ENCODE measurements around the gene SLC22A23.

SLC22A23 gene

GRCh38 chr6:3304500-3305215 is 152.2 kb downstream of the SLC22A23 start:
- CTCF ChIA-PET = interaction anchor here (0.6 kb wide), 1 partner anchor 544 kb away, joined by 5 read pairs; no protein-coding TSS in a partner anchor
- no peak for DNase-seq (ENCODE audit: extremely low spot score)
- POLR2A ChIA-PET = no interaction called here
- TF ChIP-seq SUZ12 (IDR thresholded peaks at IDR 0.05) (no peak), L3MBTL2 (conservative IDR thresholded peaks at IDR 0.05) (no peak), LEF1 (IDR thresholded peaks at IDR 0.05; ENCODE audit: borderline replicate concordance) (no peak), FOXA1 (IDR thresholded peaks at IDR 0.05) (no peak), HDGF (IDR thresholded peaks at IDR 0.05; ENCODE audit: borderline replicate concordance) (no peak), ARNT (IDR thresholded peaks at IDR 0.05) (no peak), FOXM1 (IDR thresholded peaks at IDR 0.05; ENCODE audit: borderline replicate concordance) (no peak), ZNF384 (IDR thresholded peaks at IDR 0.05) (no peak), BHLHE40 (IDR thresholded peaks at IDR 0.05; ENCODE audit: borderline replicate concordance) (no peak), FOXK2 (IDR thresholded peaks at IDR 0.05) (no peak), TARDBP (IDR thresholded peaks at IDR 0.05) (no peak), NFRKB (IDR thresholded peaks at IDR 0.05) (no peak), ELF4 (IDR thresholded peaks at IDR 0.05) (no peak), CTBP1 (IDR thresholded peaks at IDR 0.05; ENCODE audit: borderline replicate concordance) (no peak)
- TF ChIP-seq, protein P1, sequence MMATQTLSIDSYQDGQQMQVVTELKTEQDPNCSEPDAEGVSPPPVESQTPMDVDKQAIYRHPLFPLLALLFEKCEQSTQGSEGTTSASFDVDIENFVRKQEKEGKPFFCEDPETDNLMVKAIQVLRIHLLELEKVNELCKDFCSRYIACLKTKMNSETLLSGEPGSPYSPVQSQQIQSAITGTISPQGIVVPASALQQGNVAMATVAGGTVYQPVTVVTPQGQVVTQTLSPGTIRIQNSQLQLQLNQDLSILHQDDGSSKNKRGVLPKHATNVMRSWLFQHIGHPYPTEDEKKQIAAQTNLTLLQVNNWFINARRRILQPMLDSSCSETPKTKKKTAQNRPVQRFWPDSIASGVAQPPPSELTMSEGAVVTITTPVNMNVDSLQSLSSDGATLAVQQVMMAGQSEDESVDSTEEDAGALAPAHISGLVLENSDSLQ (IDR thresholded peaks at IDR 0.05) = no peak

GRCh38 chr6:3303795-3304411 is 152.9 kb downstream of the SLC22A23 start:
- TF ChIP-seq CTBP1 (IDR thresholded peaks at IDR 0.05; ENCODE audit: borderline replicate concordance) (no peak), HDGF (IDR thresholded peaks at IDR 0.05; ENCODE audit: borderline replicate concordance) (no peak), ARNT (IDR thresholded peaks at IDR 0.05) (no peak), L3MBTL2 (conservative IDR thresholded peaks at IDR 0.05) (no peak), FOXM1 (IDR thresholded peaks at IDR 0.05; ENCODE audit: borderline replicate concordance) (no peak)
- POLR2A ChIA-PET = no interaction called here
- CTCF ChIA-PET = no interaction called here
- DNase-seq (ENCODE audit: extremely low spot score) = no peak

DNA sequence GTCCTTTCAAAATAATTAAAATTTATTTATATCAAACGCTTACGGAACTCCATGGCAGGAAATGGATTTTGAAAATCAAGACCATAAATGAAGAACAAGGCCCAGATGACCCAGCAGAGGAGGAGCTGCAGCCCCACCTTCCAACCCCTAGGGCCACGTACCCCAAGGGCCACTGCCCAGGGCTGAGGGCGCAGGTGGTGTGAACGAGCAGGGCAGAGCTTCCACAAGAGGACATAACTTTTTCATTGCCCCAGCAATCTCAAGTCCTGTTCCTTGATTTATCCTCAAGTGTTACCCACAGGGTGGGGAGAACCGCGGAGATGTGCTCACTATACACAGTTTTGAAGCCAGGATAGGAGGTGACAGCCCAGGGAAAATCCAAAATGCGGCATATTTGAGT is 155.3 kb downstream of the SLC22A23 start:
- CTCF ChIA-PET = no interaction called here
- DNase-seq (ENCODE audit: extremely low spot score) = no peak
- POLR2A ChIA-PET = no interaction called here
- no peak for TF ChIP-seq ELF4 (IDR thresholded peaks at IDR 0.05)
- no peak for TF ChIP-seq HDGF (IDR thresholded peaks at IDR 0.05; ENCODE audit: borderline replicate concordance)
- no peak for TF ChIP-seq LEF1 (IDR thresholded peaks at IDR 0.05; ENCODE audit: borderline replicate concordance)
- TF ChIP-seq SUZ12 (IDR thresholded peaks at IDR 0.05) = no peak
- no peak for TF ChIP-seq FOXM1 (IDR thresholded peaks at IDR 0.05; ENCODE audit: borderline replicate concordance)
- no peak for TF ChIP-seq L3MBTL2 (conservative IDR thresholded peaks at IDR 0.05)
- no peak for TF ChIP-seq CTBP1 (IDR thresholded peaks at IDR 0.05; ENCODE audit: borderline replicate concordance)

GRCh38 chr6:3299221-3299620 is 157.6 kb downstream of the SLC22A23 start:
- ChIA-PET POLR2A (no interaction called here), CTCF (no interaction called here)
- no peak for DNase-seq (ENCODE audit: extremely low spot score)
- TF ChIP-seq BHLHE40 (IDR thresholded peaks at IDR 0.05; ENCODE audit: borderline replicate concordance) = no peak
- no peak for TF ChIP-seq CTBP1 (IDR thresholded peaks at IDR 0.05; ENCODE audit: borderline replicate concordance)
- TF ChIP-seq HDGF (IDR thresholded peaks at IDR 0.05; ENCODE audit: borderline replicate concordance) = no peak
- no peak for TF ChIP-seq FOXK2 (IDR thresholded peaks at IDR 0.05)
- no peak for TF ChIP-seq FOXA1 (IDR thresholded peaks at IDR 0.05)
- TF ChIP-seq FOXM1 (IDR thresholded peaks at IDR 0.05; ENCODE audit: borderline replicate concordance) = no peak
- no peak for TF ChIP-seq ARNT (IDR thresholded peaks at IDR 0.05)
- TF ChIP-seq NFRKB (IDR thresholded peaks at IDR 0.05) = no peak
- TF ChIP-seq LEF1 (IDR thresholded peaks at IDR 0.05; ENCODE audit: borderline replicate concordance) = no peak
- TF ChIP-seq, protein P1 (IDR thresholded peaks at IDR 0.05) = no peak
- no peak for TF ChIP-seq TARDBP (IDR thresholded peaks at IDR 0.05)
- no peak for TF ChIP-seq L3MBTL2 (conservative IDR thresholded peaks at IDR 0.05)

GRCh38 chr6:3297909-3298308 is 158.9 kb downstream of the SLC22A23 start:
- TF ChIP-seq SUZ12 (IDR thresholded peaks at IDR 0.05) = no peak
- TF ChIP-seq FOXK2 (IDR thresholded peaks at IDR 0.05) = no peak
- TF ChIP-seq LEF1 (IDR thresholded peaks at IDR 0.05; ENCODE audit: borderline replicate concordance) = no peak
- no peak for TF ChIP-seq FOXM1 (IDR thresholded peaks at IDR 0.05; ENCODE audit: borderline replicate concordance)
- no peak for TF ChIP-seq ARNT (IDR thresholded peaks at IDR 0.05)
- TF ChIP-seq ZNF384 (IDR thresholded peaks at IDR 0.05) = no peak
- TF ChIP-seq, protein P1 (IDR thresholded peaks at IDR 0.05) = no peak
- no peak for TF ChIP-seq ELF4 (IDR thresholded peaks at IDR 0.05)
- TF ChIP-seq TARDBP (IDR thresholded peaks at IDR 0.05) = no peak
- TF ChIP-seq SP1 (IDR thresholded peaks at IDR 0.05) = no peak
- no peak for TF ChIP-seq NFRKB (IDR thresholded peaks at IDR 0.05)
- no peak for TF ChIP-seq FOXA1 (IDR thresholded peaks at IDR 0.05)
- no peak for TF ChIP-seq BHLHE40 (IDR thresholded peaks at IDR 0.05; ENCODE audit: borderline replicate concordance)
- no peak for TF ChIP-seq CTBP1 (IDR thresholded peaks at IDR 0.05; ENCODE audit: borderline replicate concordance)
- no peak for TF ChIP-seq HDGF (IDR thresholded peaks at IDR 0.05; ENCODE audit: borderline replicate concordance)
- TF ChIP-seq L3MBTL2 (conservative IDR thresholded peaks at IDR 0.05) = no peak
- ChIA-PET POLR2A (no interaction called here), CTCF (interaction anchor here (0.5 kb wide), 1 partner anchor 67 kb away, joined by 3 read pairs; no protein-coding TSS in a partner anchor)
- no peak for DNase-seq (ENCODE audit: extremely low spot score)

- no peak for DNase-seq (ENCODE audit: extremely low spot score)
- CTCF ChIA-PET = no interaction called here
- TF ChIP-seq NFRKB (IDR thresholded peaks at IDR 0.05) (no peak), L3MBTL2 (conservative IDR thresholded peaks at IDR 0.05) (no peak), ELF4 (IDR thresholded peaks at IDR 0.05) (no peak), HDGF (IDR thresholded peaks at IDR 0.05; ENCODE audit: borderline replicate concordance) (no peak), TARDBP (IDR thresholded peaks at IDR 0.05) (no peak), LEF1 (IDR thresholded peaks at IDR 0.05; ENCODE audit: borderline replicate concordance) (no peak), FOXM1 (IDR thresholded peaks at IDR 0.05; ENCODE audit: borderline replicate concordance) (no peak), CTBP1 (IDR thresholded peaks at IDR 0.05; ENCODE audit: borderline replicate concordance) (no peak), ARNT (IDR thresholded peaks at IDR 0.05) (no peak), FOXA1 (IDR thresholded peaks at IDR 0.05) (no peak)
- TF ChIP-seq, protein P1 (IDR thresholded peaks at IDR 0.05) = no peak
- POLR2A ChIA-PET = no interaction called here
Measured at GRCh38 chr6:3297006-3297405, 159.8 kb downstream of the SLC22A23 start.

Measured in HEK293T (cell line).